A673 (cell line): ENCODE measurements around the gene MYL6B.

Experiments used
- EZH2 ChIP-seq: fragments of 200-600 bp; sonication (generic); IDR thresholded peaks from 2 replicates; pipeline ENCODE4 v1.6.1; 2017; ENCODE audit warnings: borderline replicate concordance, low read depth, mild to moderate bottlenecking, mixed read lengths, antibody characterized with exemption, low read length; ENCODE audit not compliant: poor library complexity, severe bottlenecking
- TF ChIP-seq, protein P1 (sequence below): fragments of 300-800, 200-600 bp; sonication (generic); conservative IDR thresholded peaks from 2 replicates; pipeline ENCODE4 v1.5.1; 2017; ENCODE audit warnings: low read depth, mild to moderate bottlenecking, antibody characterized with exemption, low read length, moderate library complexity, mixed read lengths

- TF ChIP-seq EZH2: no peak
- TF ChIP-seq, protein P1, sequence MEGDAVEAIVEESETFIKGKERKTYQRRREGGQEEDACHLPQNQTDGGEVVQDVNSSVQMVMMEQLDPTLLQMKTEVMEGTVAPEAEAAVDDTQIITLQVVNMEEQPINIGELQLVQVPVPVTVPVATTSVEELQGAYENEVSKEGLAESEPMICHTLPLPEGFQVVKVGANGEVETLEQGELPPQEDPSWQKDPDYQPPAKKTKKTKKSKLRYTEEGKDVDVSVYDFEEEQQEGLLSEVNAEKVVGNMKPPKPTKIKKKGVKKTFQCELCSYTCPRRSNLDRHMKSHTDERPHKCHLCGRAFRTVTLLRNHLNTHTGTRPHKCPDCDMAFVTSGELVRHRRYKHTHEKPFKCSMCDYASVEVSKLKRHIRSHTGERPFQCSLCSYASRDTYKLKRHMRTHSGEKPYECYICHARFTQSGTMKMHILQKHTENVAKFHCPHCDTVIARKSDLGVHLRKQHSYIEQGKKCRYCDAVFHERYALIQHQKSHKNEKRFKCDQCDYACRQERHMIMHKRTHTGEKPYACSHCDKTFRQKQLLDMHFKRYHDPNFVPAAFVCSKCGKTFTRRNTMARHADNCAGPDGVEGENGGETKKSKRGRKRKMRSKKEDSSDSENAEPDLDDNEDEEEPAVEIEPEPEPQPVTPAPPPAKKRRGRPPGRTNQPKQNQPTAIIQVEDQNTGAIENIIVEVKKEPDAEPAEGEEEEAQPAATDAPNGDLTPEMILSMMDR: no peak
These were observed 37.7 kb downstream of the MYL6B start for GRCh38 chr12:56189918-56190694.
